CD14-positive monocyte (primary cell): ENCODE measurements around the gene LYRM1. TPM values are rescaled to one million over a fixed set of nuclear protein-coding genes. Genes with fewer than 3 reads are reported as not detected.
"Not testable (repeated sequence)": the region's sequence is repeated elsewhere in the genome, so short reads cannot be mapped to it uniquely, and the experiment has no call there.

Experiments used
- DNase-seq, 3 donors: peaks; one replicate each; pipeline ENCODE4 v3.0.0-alpha.2; 2011 to 2022
- H2AFZ ChIP-seq: 2 replicates; pipeline ENCODE4 v1.6.0; 2012; ENCODE audit warnings: mild to moderate bottlenecking, low read depth, low read length, inconsistent platforms; ENCODE audit not compliant: insufficient read depth, poor library complexity, severe bottlenecking
- H3K27ac ChIP-seq, 2 donors: 1 replicate in 1 of 2; 2 replicates in 1 of 2; pipeline ENCODE4 v1.5.1; 2012 to 2013; ENCODE audit warnings: low read length in 2 of 2, control low read depth in 1 of 2, inconsistent platforms in 1 of 2, low read depth in 1 of 2, mild to moderate bottlenecking in 1 of 2
- H3K27me3 ChIP-seq, 2 donors: one replicate each; pipeline versions ENCODE4 v1.6.0 to v1.6.1; 2011 to 2013; ENCODE audit warnings: low read length in 2 of 2; ENCODE audit not compliant: control insufficient read depth in 2 of 2, insufficient read depth in 2 of 2
- H3K36me3 ChIP-seq, 2 donors: replicated peaks in 1 of 2; 1 replicate in 1 of 2; 2 replicates in 1 of 2; pipeline versions ENCODE4 v1.5.1 to v1.6.1; 2012 to 2013; ENCODE audit warnings: low read length in 2 of 2, control low read depth in 1 of 2, inconsistent platforms in 1 of 2, mild to moderate bottlenecking in 1 of 2; ENCODE audit not compliant: insufficient read depth in 2 of 2, control insufficient read depth in 1 of 2
- H3K4me1 ChIP-seq, 2 donors: 1 replicate in 1 of 2; 2 replicates in 1 of 2; pipeline versions ENCODE4 v1.5.1 to v1.6.1; 2012 to 2013; ENCODE audit warnings: low read length in 2 of 2, control low read depth in 1 of 2, inconsistent platforms in 1 of 2, mild to moderate bottlenecking in 1 of 2, moderate library complexity in 1 of 2; ENCODE audit not compliant: insufficient read depth in 2 of 2, control insufficient read depth in 1 of 2
- H3K4me2 ChIP-seq: replicated peaks from 2 replicates; pipeline ENCODE3; 2012; ENCODE audit warnings: low read length, moderate library complexity, mild to moderate bottlenecking; ENCODE audit not compliant: poor library complexity, severe bottlenecking; ENCODE audit errors: extremely low read depth
- H3K4me3 ChIP-seq, 3 experiments: fragments of 200-600 bp in 1 of 3; sonication (generic) in 1 of 3; replicated peaks in 1 of 3; 1 replicate in 2 of 3; 2 replicates in 1 of 3; pipeline ENCODE4 v1.5.1; 2011 to 2013; ENCODE audit warnings: low read length in 3 of 3, mild to moderate bottlenecking in 3 of 3, control low read depth in 2 of 3, low read depth in 2 of 3, inconsistent platforms in 1 of 3, moderate library complexity in 1 of 3
- H3K79me2 ChIP-seq: 2 replicates; pipeline ENCODE4 v1.6.0; 2012; ENCODE audit warnings: mild to moderate bottlenecking, control low read depth, inconsistent platforms, low read length, moderate library complexity; ENCODE audit not compliant: insufficient read depth
- H3K9ac ChIP-seq: 2 replicates; pipeline ENCODE4 v1.6.0; 2017; ENCODE audit warnings: low read length, mild to moderate bottlenecking; ENCODE audit not compliant: insufficient read depth, poor library complexity, severe bottlenecking
- H3K9me3 ChIP-seq, 2 donors: replicated peaks in 1 of 2; 1 replicate in 1 of 2; 2 replicates in 1 of 2; pipeline versions ENCODE4 v1.5.1 to v1.6.1; 2012 to 2013; ENCODE audit warnings: low read length in 2 of 2, control low read depth in 1 of 2; ENCODE audit not compliant: control insufficient read depth in 1 of 2, insufficient read depth in 1 of 2
- H4K20me1 ChIP-seq: 2 replicates; pipeline ENCODE4 v1.6.0; 2012; ENCODE audit warnings: mild to moderate bottlenecking, low read length, control low read depth, moderate library complexity; ENCODE audit not compliant: insufficient read depth
- H3K27ac Mint-ChIP-seq, 7 donors: one replicate each; pipeline ENCODE4 v1.8.0; 2020; ENCODE audit warnings: mild to moderate bottlenecking in 7 of 7, mixed read lengths in 7 of 7, moderate library complexity in 6 of 7, inconsistent platforms in 2 of 7
- H3K27me3 Mint-ChIP-seq, 3 donors: one replicate each; pipeline ENCODE4 v1.8.0; 2021 to 2022; ENCODE audit warnings: low read depth in 3 of 3, mild to moderate bottlenecking in 3 of 3, mixed read lengths in 3 of 3, moderate library complexity in 3 of 3, inconsistent platforms in 1 of 3
- H3K36me3 Mint-ChIP-seq, 2 donors: one replicate each; pipeline ENCODE4 v1.8.0; 2020; ENCODE audit warnings: mixed read lengths in 2 of 2, inconsistent platforms in 1 of 2, mild to moderate bottlenecking in 1 of 2
- H3K4me1 Mint-ChIP-seq: one replicate; pipeline ENCODE4 v1.8.0; 2020; ENCODE audit warnings: mild to moderate bottlenecking, mixed read lengths
- H3K4me3 Mint-ChIP-seq, 2 donors: one replicate each; pipeline ENCODE4 v1.8.0; 2020; ENCODE audit warnings: mild to moderate bottlenecking in 2 of 2, mixed read lengths in 2 of 2, moderate library complexity in 1 of 2
- H3K9me3 Mint-ChIP-seq, 7 donors: one replicate each; pipeline ENCODE4 v1.8.0; 2020 to 2022; ENCODE audit warnings: mixed read lengths in 7 of 7, mild to moderate bottlenecking in 6 of 7, moderate library complexity in 6 of 7, inconsistent platforms in 2 of 7
- CTCF ChIP-seq: fragments of 200-600 bp; IDR thresholded peaks from one replicate; pipeline ENCODE4 v1.8.0; 2022; ENCODE audit warnings: antibody characterized with exemption, mild to moderate bottlenecking
- WGBS: methylation state at CpG from one replicate; pipeline ENCODE4 v1.1.5; 2013; ENCODE audit warnings: missing lambda C conversion rate; ENCODE audit not compliant: insufficient coverage; 5-methylcytosine and 5-hydroxymethylcytosine counted together
- intact Hi-C, 2 donors: fragments of 100-400 bp; cut with micrococcal nuclease; formaldehyde crosslinking; loops; one replicate each; pipeline versions ENCODE4 v1.15.0 to v1.15.1; 2023
- polyA plus RNA-seq, 3 donors: library from polyadenylated mRNA; depleted of rRNA in 1 of 3; unstranded in 2 of 3; stranded (reverse) in 1 of 3; fragments of 300-500 nt in 2 of 3; fragments of >200 nt in 1 of 3; fragmentation: Illumina TruSeq in 2 of 3; gene quantifications; 1 replicate in 2 of 3; 2 replicates in 1 of 3; pipeline ENCODE4 v1.2.3, GENCODE V29; 2012 to 2021

Gene LYRM1
- polyA plus RNA-seq, 3 donors = 14.8 to 29.5 (median 25.5) TPM

- Histone ChIP-seq H3K4me3 (no peak overlapping the region), H3K79me2 (peaks cover 3% of the 10 kb centered on the region), H3K9me3 (no peaks in the 10 kb centered on the region), H4K20me1 (peaks cover 9% of the 10 kb centered on the region), H3K9ac (no peak overlapping the region), H3K4me2 (no peak overlapping the region), H3K27ac (no peak overlapping the region), H3K4me1 (no peaks in the 10 kb centered on the region), H3K27me3 (no peaks in the 10 kb centered on the region), H2AFZ (no peak overlapping the region), H3K36me3 (peaks cover 37 to 66% of the 10 kb centered on the region in 2 donors)
- H3K36me3 Mint-ChIP-seq = peaks cover 43 to 52% of the 10 kb centered on the region in 2 donors
- H3K4me1 Mint-ChIP-seq = no peaks in the 10 kb centered on the region
- 94% methylated on average over 4 of the region's 4 CpGs for WGBS
- no peak overlapping the region for H3K4me3 Mint-ChIP-seq
- peaks cover 0 to 2% (median 0%) of the 10 kb centered on the region in 3 donors for H3K27me3 Mint-ChIP-seq
- TF ChIP-seq CTCF = no peak
- intact Hi-C loops = loop anchor here in 1 of 2 donors (10.0 kb wide), 1 partner anchor 75 kb away; no protein-coding TSS in a partner anchor
- H3K9me3 Mint-ChIP-seq = no peaks in the 10 kb centered on the region
- H3K27ac Mint-ChIP-seq = peak overlapping the region in 1 of 7 donors; percentile 16
- DNase-seq = no peak
These were observed 40.9 kb upstream of the LYRM1 start for GRCh38 chr16:20859699-20860098.

- no peaks in the 10 kb centered on the region for H3K4me1 Mint-ChIP-seq
- Histone ChIP-seq H3K4me2 (no peak overlapping the region), H3K27ac (no peak overlapping the region), H3K4me1 (no peaks in the 10 kb centered on the region), H3K4me3 (no peak overlapping the region), H2AFZ (no peak overlapping the region), H3K79me2 (peaks cover 3% of the 10 kb centered on the region), H4K20me1 (peaks cover 9% of the 10 kb centered on the region), H3K36me3 (peaks cover 37 to 61% of the 10 kb centered on the region in 2 donors), H3K9me3 (no peaks in the 10 kb centered on the region), H3K9ac (no peak overlapping the region), H3K27me3 (no peaks in the 10 kb centered on the region)
- no peak for DNase-seq
- intact Hi-C loops = loop anchor here in 1 of 2 donors (10.0 kb wide), 1 partner anchor 74 kb away; no protein-coding TSS in a partner anchor
- no peaks in the 10 kb centered on the region for H3K9me3 Mint-ChIP-seq
- peaks cover 37 to 46% of the 10 kb centered on the region in 2 donors for H3K36me3 Mint-ChIP-seq
- WGBS = 100% methylated on average over 1 of the region's 4 CpGs
- H3K27ac Mint-ChIP-seq = no peak overlapping the region
- no peak overlapping the region for H3K4me3 Mint-ChIP-seq
- TF ChIP-seq CTCF = no peak
- peaks cover 0 to 2% (median 0%) of the 10 kb centered on the region in 3 donors for H3K27me3 Mint-ChIP-seq
These were observed 40.2 kb upstream of the LYRM1 start for GRCh38 chr16:20860361-20860760.

- H3K36me3 ChIP-seq = peaks cover 37 to 55% of the 10 kb centered on the region in 2 donors
- DNase-seq, H3K9me3 ChIP-seq, H3K4me2 ChIP-seq, H3K79me2 ChIP-seq, H3K4me1 ChIP-seq, H3K4me1 Mint-ChIP-seq, H3K4me3 ChIP-seq, H2AFZ ChIP-seq, H3K9ac ChIP-seq, H3K4me3 Mint-ChIP-seq, H3K27me3 Mint-ChIP-seq, H3K27ac ChIP-seq, H3K9me3 Mint-ChIP-seq, H3K27me3 ChIP-seq, H4K20me1 ChIP-seq: not testable (repeated sequence)
- intact Hi-C loops = loop anchor here in 1 of 2 donors (10.0 kb wide), 1 partner anchor 74 kb away; no protein-coding TSS in a partner anchor
- H3K27ac Mint-ChIP-seq = peak overlapping the region in 1 of 7 donors; percentile 71
- H3K36me3 Mint-ChIP-seq = peaks cover 36 to 46% of the 10 kb centered on the region in 2 donors
- WGBS = no CpG with 5 or more reads among the region's 4 CpGs
These were observed 39.6 kb upstream of the LYRM1 start for GRCh38 chr16:20860995-20861394.
